GM12878 (cell line): ENCODE results near the gene LYVE1. TPM values are rescaled to one million over a fixed set of nuclear protein-coding genes. Genes with fewer than 3 reads are reported as not detected.

Experiments
- ATAC-seq: fragments of 200-7000 bp; cut with Tn5 transposase; 3 replicates; pipeline ENCODE4 v1.9.1; 2020; ENCODE audit warnings: mild to moderate bottlenecking, moderate library complexity
- BruUV-seq: library from RNA; stranded (reverse); fragments of 400-500 nt; replicated peaks from 2 replicates; lab custom pipeline; 2021; lab: Mats Ljungman, UMichigan
- CTCF ChIA-PET: fragments of 300-600 bp; sonication (Branson Sonifier 250); formaldehyde crosslinking; extraction: SDS; loops from one replicate; lab custom pipeline; 2021; ENCODE audit warnings: inconsistent platforms; lab: Yijun Ruan, JAX
- POLR2A ChIA-PET: fragments of 350-600 bp; formaldehyde crosslinking; extraction: SDS; loops from one replicate; lab custom pipeline; 2021; ENCODE audit warnings: inconsistent platforms; lab: Charles Lee
- RAD21 ChIA-PET: fragments of 300-600 bp; sonication (Branson Sonifier 250); formaldehyde crosslinking; loops from one replicate; lab custom pipeline; 2023; ENCODE audit warnings: antibody characterized with exemption; ENCODE audit not compliant: unreplicated experiment; lab: Charles Lee
- SMC1A ChIA-PET: fragments of 300-600 bp; sonication (Branson Sonifier 250); formaldehyde crosslinking; loops from one replicate; lab custom pipeline; 2023; ENCODE audit not compliant: unreplicated experiment, uncharacterized antibody; lab: Charles Lee
- DNase-seq: peaks from one replicate; pipeline ENCODE4 v3.0.0-alpha.2; 2011; ENCODE audit warnings: low read depth, low spot score
- FAIRE-seq: peaks from 3 replicates; lab custom pipeline; 2011; peaks lifted over from hg19 to GRCh38; lab: Jason Lieb, UNC
- H2AFZ ChIP-seq: 2 replicates; pipeline ENCODE4 v1.6.0; 2011; ENCODE audit warnings: low read depth, low read length, control low read depth; ENCODE audit not compliant: control insufficient read depth
- H3K27ac ChIP-seq: 2 replicates; pipeline ENCODE4 v1.5.1; 2011; ENCODE audit warnings: control low read depth; ENCODE audit not compliant: control insufficient read depth, insufficient read depth
- H3K27me3 ChIP-seq, 2 experiments: replicated peaks in 1 of 2; 2 replicates each; pipeline versions ENCODE4 v1.6.0 to v1.6.1; 2011; ENCODE audit warnings: low read length in 1 of 2; ENCODE audit not compliant: control insufficient read depth in 2 of 2, insufficient read depth in 2 of 2
- H3K36me3 ChIP-seq, 2 experiments: 2 replicates each; pipeline ENCODE4 v1.5.1; 2011; ENCODE audit warnings: low read length in 1 of 2; ENCODE audit not compliant: control insufficient read depth in 2 of 2, insufficient read depth in 2 of 2
- H3K4me1 ChIP-seq: 2 replicates; pipeline ENCODE4 v1.6.1; 2011; ENCODE audit warnings: mild to moderate bottlenecking, low read length, moderate library complexity, mixed read lengths; ENCODE audit not compliant: control insufficient read depth, insufficient read depth
- H3K4me2 ChIP-seq: 2 replicates; pipeline ENCODE4 v1.6.0; 2011; ENCODE audit warnings: control low read depth; ENCODE audit not compliant: control insufficient read depth, insufficient read depth
- H3K4me3 ChIP-seq: fragments of 200-600 bp; sonication (generic); 2 replicates; pipeline ENCODE4 v1.5.1; 2016
- H3K79me2 ChIP-seq: 2 replicates; pipeline ENCODE4 v1.6.0; 2011; ENCODE audit warnings: low read length; ENCODE audit not compliant: control insufficient read depth, insufficient read depth
- H3K9ac ChIP-seq: 2 replicates; pipeline ENCODE4 v1.8.0; 2011; ENCODE audit warnings: low read length, control low read depth, mixed read lengths; ENCODE audit not compliant: control insufficient read depth, insufficient read depth
- H3K9me3 ChIP-seq: replicated peaks from 3 replicates; pipeline ENCODE4 v1.5.1; 2011; ENCODE audit warnings: mild to moderate bottlenecking, low read length; ENCODE audit not compliant: control insufficient read depth, insufficient read depth
- H4K20me1 ChIP-seq: 2 replicates; pipeline ENCODE4 v1.6.0; 2011; ENCODE audit not compliant: control insufficient read depth, insufficient read depth
- BHLHE40 ChIP-seq, 2 experiments: fragments of 450-650 bp in 1 of 2; IDR thresholded peaks; 2 replicates each; pipeline ENCODE4 v1.6.1; 2011 to 2017; ENCODE audit warnings: low read depth in 2 of 2, borderline replicate concordance in 1 of 2, improper control_type of control experiment in 1 of 2, low read length in 1 of 2, mild to moderate bottlenecking in 1 of 2
- BRCA1 ChIP-seq: IDR thresholded peaks from 2 replicates; pipeline ENCODE4 v1.6.1; 2011; ENCODE audit warnings: low read depth, low read length, improper control_type of control experiment
- SUPT20H ChIP-seq: IDR thresholded peaks from 2 replicates; pipeline ENCODE4 v1.6.1; 2011; ENCODE audit warnings: low read depth, mild to moderate bottlenecking, low read length, moderate library complexity, borderline replicate concordance; ENCODE audit not compliant: control insufficient read depth
- TBL1XR1 ChIP-seq: IDR thresholded peaks from 2 replicates; pipeline ENCODE4 v1.6.1; 2012; ENCODE audit warnings: low read depth, low read length, improper control_type of control experiment
- USF2 ChIP-seq: IDR thresholded peaks from 2 replicates; pipeline ENCODE4 v1.6.1; 2011; ENCODE audit warnings: low read depth, low read length, improper control_type of control experiment, borderline replicate concordance
- WGBS: methylation state at CpG from one replicate; pipeline ENCODE4 v1.1.6; 2016; ENCODE audit warnings: low lambda C conversion rate; ENCODE audit not compliant: insufficient replicate concordance, insufficient coverage; ENCODE audit errors: missing lambda C conversion rate; 5-methylcytosine and 5-hydroxymethylcytosine counted together
- in situ Hi-C: fragments of 300-500 bp; cut with MboI; formaldehyde crosslinking; loops from 9 replicates; pipeline ENCODE4 v1.14.3; 2018; ENCODE audit warnings: mixed read lengths
- intact Hi-C: fragments of 100-400 bp; cut with micrococcal nuclease; formaldehyde crosslinking; loops from one replicate; pipeline ENCODE4 v1.14.2; 2022; ENCODE audit not compliant: unreplicated experiment
- polyA plus RNA-seq, 11 experiments: library from polyadenylated mRNA; depleted of rRNA in 4 of 11; unstranded in 6 of 11; stranded (reverse) in 5 of 11; fragments of >200 nt; fragmentation: Nextera tagmentation in 4 of 11; fragmentation: Illumina TruSeq in 1 of 11; extraction: Ambion mirVana in 4 of 11; extraction: Trizol in 1 of 11; gene quantifications; 1 replicate in 1 of 11; 2 replicates in 10 of 11; pipeline versions ENCODE4 v1.2.1 to v1.2.3, GENCODE V29; 2011 to 2016; ENCODE audit warnings: inconsistent platforms in 2 of 11, missing spikeins in 2 of 11, low read depth in 1 of 11
- total RNA-seq, 4 experiments: library from RNA; depleted of rRNA in 3 of 4; stranded (reverse); fragments of >200 nt in 3 of 4; fragmentation: Illumina TruSeq in 1 of 4; extraction: Trizol in 1 of 4; gene quantifications; 2 replicates each; pipeline versions ENCODE4 v1.2.1 to v1.2.3, GENCODE V29; 2013 to 2021
- TF ChIP-seq, protein P1 (sequence below): fragments of 450-650 bp; IDR thresholded peaks from 2 replicates; pipeline ENCODE4 v1.6.1; 2017; ENCODE audit warnings: borderline replicate concordance
- TF ChIP-seq, protein P2 (sequence below): fragments of 450-650 bp; IDR thresholded peaks from 2 replicates; pipeline ENCODE4 v1.6.1; 2017; ENCODE audit warnings: mild to moderate bottlenecking, moderate library complexity

LYVE1 gene
- total and polyA plus RNA-seq, 10 of the 15 experiments (the other 5 are each of a cell fraction or from before 2014, with no cell fraction given), result 0.15 TPM; not detected in 9

- CTCF ChIA-PET, result no interaction called here
These were observed 1.0 kb downstream of the LYVE1 start for GRCh38 chr11:10567446-10567845.

More at GRCh38 chr11:10567446-10567845, 1.0 kb downstream of the LYVE1 start:
- 71% methylated on average over 2 of the region's 2 CpGs for WGBS
- H3K4me1 ChIP-seq, result no peaks in the 10 kb centered on the region
- H3K9me3 ChIP-seq, result no peaks in the 10 kb centered on the region
- H3K27me3 ChIP-seq, result peaks cover 0 to 1% of the 10 kb centered on the region in 2 experiments; a peak in 2 of 4 replicates
- H3K9ac ChIP-seq, result no peak overlapping the region
- ChIA-PET POLR2A (no interaction called here), SMC1A (no interaction called here), RAD21 (no interaction called here)
- no peak overlapping the region for H2AFZ ChIP-seq
- no peak overlapping the region for H3K4me3 ChIP-seq
- H4K20me1 ChIP-seq, result no peaks in the 10 kb centered on the region
- ATAC-seq (no peak), FAIRE-seq (no peak), DNase-seq (no peak)
- H3K36me3 ChIP-seq, result no peaks in the 10 kb centered on the region
- no peaks in the 10 kb centered on the region for H3K79me2 ChIP-seq
- in situ Hi-C loops (no loop called here), intact Hi-C loops (no loop called here)
- no peak overlapping the region for H3K4me2 ChIP-seq
- TF ChIP-seq BRCA1, result no peak
- TF ChIP-seq, protein P1, sequence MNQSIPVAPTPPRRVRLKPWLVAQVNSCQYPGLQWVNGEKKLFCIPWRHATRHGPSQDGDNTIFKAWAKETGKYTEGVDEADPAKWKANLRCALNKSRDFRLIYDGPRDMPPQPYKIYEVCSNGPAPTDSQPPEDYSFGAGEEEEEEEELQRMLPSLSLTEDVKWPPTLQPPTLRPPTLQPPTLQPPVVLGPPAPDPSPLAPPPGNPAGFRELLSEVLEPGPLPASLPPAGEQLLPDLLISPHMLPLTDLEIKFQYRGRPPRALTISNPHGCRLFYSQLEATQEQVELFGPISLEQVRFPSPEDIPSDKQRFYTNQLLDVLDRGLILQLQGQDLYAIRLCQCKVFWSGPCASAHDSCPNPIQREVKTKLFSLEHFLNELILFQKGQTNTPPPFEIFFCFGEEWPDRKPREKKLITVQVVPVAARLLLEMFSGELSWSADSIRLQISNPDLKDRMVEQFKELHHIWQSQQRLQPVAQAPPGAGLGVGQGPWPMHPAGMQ, result no peak
- TF ChIP-seq USF2, result no peak
- TF ChIP-seq, protein P2, sequence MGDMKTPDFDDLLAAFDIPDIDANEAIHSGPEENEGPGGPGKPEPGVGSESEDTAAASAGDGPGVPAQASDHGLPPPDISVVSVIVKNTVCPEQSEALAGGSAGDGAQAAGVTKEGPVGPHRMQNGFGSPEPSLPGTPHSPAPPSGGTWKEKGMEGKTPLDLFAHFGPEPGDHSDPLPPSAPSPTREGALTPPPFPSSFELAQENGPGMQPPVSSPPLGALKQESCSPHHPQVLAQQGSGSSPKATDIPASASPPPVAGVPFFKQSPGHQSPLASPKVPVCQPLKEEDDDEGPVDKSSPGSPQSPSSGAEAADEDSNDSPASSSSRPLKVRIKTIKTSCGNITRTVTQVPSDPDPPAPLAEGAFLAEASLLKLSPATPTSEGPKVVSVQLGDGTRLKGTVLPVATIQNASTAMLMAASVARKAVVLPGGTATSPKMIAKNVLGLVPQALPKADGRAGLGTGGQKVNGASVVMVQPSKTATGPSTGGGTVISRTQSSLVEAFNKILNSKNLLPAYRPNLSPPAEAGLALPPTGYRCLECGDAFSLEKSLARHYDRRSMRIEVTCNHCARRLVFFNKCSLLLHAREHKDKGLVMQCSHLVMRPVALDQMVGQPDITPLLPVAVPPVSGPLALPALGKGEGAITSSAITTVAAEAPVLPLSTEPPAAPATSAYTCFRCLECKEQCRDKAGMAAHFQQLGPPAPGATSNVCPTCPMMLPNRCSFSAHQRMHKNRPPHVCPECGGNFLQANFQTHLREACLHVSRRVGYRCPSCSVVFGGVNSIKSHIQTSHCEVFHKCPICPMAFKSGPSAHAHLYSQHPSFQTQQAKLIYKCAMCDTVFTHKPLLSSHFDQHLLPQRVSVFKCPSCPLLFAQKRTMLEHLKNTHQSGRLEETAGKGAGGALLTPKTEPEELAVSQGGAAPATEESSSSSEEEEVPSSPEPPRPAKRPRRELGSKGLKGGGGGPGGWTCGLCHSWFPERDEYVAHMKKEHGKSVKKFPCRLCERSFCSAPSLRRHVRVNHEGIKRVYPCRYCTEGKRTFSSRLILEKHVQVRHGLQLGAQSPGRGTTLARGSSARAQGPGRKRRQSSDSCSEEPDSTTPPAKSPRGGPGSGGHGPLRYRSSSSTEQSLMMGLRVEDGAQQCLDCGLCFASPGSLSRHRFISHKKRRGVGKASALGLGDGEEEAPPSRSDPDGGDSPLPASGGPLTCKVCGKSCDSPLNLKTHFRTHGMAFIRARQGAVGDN, result no peak
- TF ChIP-seq SUPT20H, result no peak
- no peak for TF ChIP-seq TBL1XR1
- TF ChIP-seq BHLHE40 (IDR thresholded peaks at IDR 0.05; ENCODE audit: borderline replicate concordance in 1 of 2, low read depth in 2 of 2, low read length in 1 of 2), result no peak
- no peak overlapping the region for H3K27ac ChIP-seq
- BruUV-seq, result no TSS peak
